H1 (cell line): ENCODE results near the gene GSTO2. TPM values are rescaled to one million over a fixed set of nuclear protein-coding genes. Genes with fewer than 3 reads are reported as not detected.

Experiments
- CBX5 ChIP-seq: fragments of 300-800, 300-1000 bp; sonication (generic); IDR thresholded peaks from 2 replicates; pipeline ENCODE4 v1.7.1; 2016; ENCODE audit warnings: antibody characterized with exemption, low read length, low read depth
- JUND ChIP-seq: IDR thresholded peaks from 2 replicates; pipeline ENCODE4 v1.6.1; 2011; ENCODE audit warnings: mild to moderate bottlenecking, improper control_type of control experiment, low read length
- MAFK ChIP-seq: IDR thresholded peaks from 2 replicates; pipeline ENCODE4 v1.6.1; 2012; ENCODE audit warnings: low read depth, mild to moderate bottlenecking, improper control_type of control experiment, low read length
- NANOG ChIP-seq: IDR thresholded peaks from 2 replicates; pipeline ENCODE4 v1.6.1; 2011; ENCODE audit warnings: low read length, low read depth, mild to moderate bottlenecking, inconsistent platforms; ENCODE audit not compliant: insufficient read depth, poor library complexity, severe bottlenecking
- RAD21 ChIP-seq, 2 experiments: IDR thresholded peaks in 1 of 2; conservative IDR thresholded peaks in 1 of 2; 2 replicates each; pipeline ENCODE4 v1.6.1; 2011; ENCODE audit warnings: low read depth in 2 of 2, low read length in 2 of 2, improper control_type of control experiment in 1 of 2, inconsistent platforms in 1 of 2, mild to moderate bottlenecking in 1 of 2, moderate library complexity in 1 of 2
- polyA plus RNA-seq, 7 experiments: library from polyadenylated mRNA; depleted of rRNA in 3 of 7; stranded (reverse) in 5 of 7; unstranded in 2 of 7; fragments of >200 nt in 5 of 7; fragments of 200-250 nt in 2 of 7; gene quantifications; 1 replicate in 5 of 7; 2 replicates in 1 of 7; 4 replicates in 1 of 7; pipeline versions ENCODE4 v1.2.1 to v1.2.3, GENCODE V29; 2011 to 2013; ENCODE audit warnings: missing spikeins in 2 of 7, mixed read lengths in 2 of 7
- total RNA-seq: library from RNA; stranded (reverse); fragmentation: NEBNext Ultra II Directional; extraction: Animal tissue kit (Norgen Biotek cat#: 25700); gene quantifications from 2 replicates; pipeline ENCODE4 v1.2.1, GENCODE V29; 2021
- TF ChIP-seq, protein P1 (sequence below): IDR thresholded peaks from 2 replicates; pipeline ENCODE4 v1.6.1; 2012; ENCODE audit warnings: inconsistent platforms

The GSTO2 gene
- total and polyA plus RNA-seq, 2 of the 8 experiments (the other 6 are each of a cell fraction or from before 2014, with no cell fraction given), result 13.1 to 41.7 TPM

DNA sequence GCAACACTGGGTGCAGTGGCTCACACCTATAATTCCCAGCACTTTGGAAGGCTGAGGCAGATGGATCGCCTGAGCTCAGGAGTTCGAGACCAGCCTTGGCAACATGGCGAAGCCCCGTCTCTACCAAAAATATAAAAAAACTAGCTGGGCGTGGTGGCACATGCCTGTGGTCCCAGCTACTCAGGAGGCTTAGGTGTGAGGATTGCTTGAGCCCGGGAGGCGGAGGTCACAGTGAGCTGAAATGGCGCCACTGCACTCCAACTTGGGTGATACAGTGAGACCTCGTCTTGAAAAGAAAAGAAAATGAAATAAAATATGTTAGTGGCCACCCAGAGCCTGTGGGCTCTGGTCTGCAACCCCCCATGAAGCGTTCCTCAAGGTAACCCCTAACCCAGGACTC, 55.9 kb downstream of the GSTO2 start (continued):
- TF ChIP-seq, protein P1, sequence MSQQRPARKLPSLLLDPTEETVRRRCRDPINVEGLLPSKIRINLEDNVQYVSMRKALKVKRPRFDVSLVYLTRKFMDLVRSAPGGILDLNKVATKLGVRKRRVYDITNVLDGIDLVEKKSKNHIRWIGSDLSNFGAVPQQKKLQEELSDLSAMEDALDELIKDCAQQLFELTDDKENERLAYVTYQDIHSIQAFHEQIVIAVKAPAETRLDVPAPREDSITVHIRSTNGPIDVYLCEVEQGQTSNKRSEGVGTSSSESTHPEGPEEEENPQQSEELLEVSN, result no peak
- TF ChIP-seq JUND, result no peak
- TF ChIP-seq RAD21 (IDR thresholded peaks at IDR 0.05 in 1 of 2, conservative IDR thresholded peaks at IDR 0.05 in 1 of 2; ENCODE audit: low read depth in 2 of 2, low read length in 2 of 2), result no peak
- no peak for TF ChIP-seq MAFK
- no peak for TF ChIP-seq CBX5
- TF ChIP-seq NANOG, result no peak
- TF ChIP-seq, all 59 proteins: peak for 0
